ENCODE measurements around the gene DYDC2. TPM values are rescaled to one million over a fixed set of nuclear protein-coding genes. Genes with fewer than 3 reads are reported as not detected.

DYDC2 gene
- total RNA-seq, 1 donor from 2014 or later, result 1.1 TPM

GRCh38 chr10:80405035-80405434 is 48.5 kb downstream of the DYDC2 start:
- no peaks in the 10 kb centered on the region for H3K9me3 Mint-ChIP-seq
- H3K27ac Mint-ChIP-seq, result no peak overlapping the region
- H3K4me3 Mint-ChIP-seq, result no peak overlapping the region
- no peaks in the 10 kb centered on the region for H3K27me3 Mint-ChIP-seq
- H3K4me1 Mint-ChIP-seq (ENCODE audit: unreplicated experiment), result peaks cover 30% of the 10 kb centered on the region
- no peak for DNase-seq (ENCODE audit: extremely low spot score, unreplicated experiment)
- TF ChIP-seq CTCF (conservative IDR thresholded peaks at IDR 0.05), result no peak
- H3K36me3 Mint-ChIP-seq, result no peaks in the 10 kb centered on the region

- H3K4me3 Mint-ChIP-seq, result no peak overlapping the region
- H3K27ac Mint-ChIP-seq, result no peak overlapping the region
- H3K9me3 Mint-ChIP-seq, result no peaks in the 10 kb centered on the region
- no peaks in the 10 kb centered on the region for H3K36me3 Mint-ChIP-seq
- H3K4me1 Mint-ChIP-seq (ENCODE audit: unreplicated experiment), result peaks cover 35% of the 10 kb centered on the region
- no peak for TF ChIP-seq CTCF (conservative IDR thresholded peaks at IDR 0.05)
- H3K27me3 Mint-ChIP-seq, result no peaks in the 10 kb centered on the region
- DNase-seq (ENCODE audit: extremely low spot score, unreplicated experiment), result no peak
These were observed 49.0 kb downstream of the DYDC2 start for GRCh38 chr10:80405626-80406025.

- Mint-ChIP-seq H3K4me3 (no peak overlapping the region), H3K27me3 (no peaks in the 10 kb centered on the region), H3K9me3 (no peaks in the 10 kb centered on the region), H3K36me3 (no peaks in the 10 kb centered on the region), H3K27ac (no peak overlapping the region), H3K4me1 (ENCODE audit: unreplicated experiment) (peaks cover 41% of the 10 kb centered on the region)
- no peak for TF ChIP-seq CTCF (conservative IDR thresholded peaks at IDR 0.05)
- DNase-seq (ENCODE audit: extremely low spot score, unreplicated experiment), result no peak
These were observed 49.6 kb downstream of the DYDC2 start for GRCh38 chr10:80406204-80406603.

- Mint-ChIP-seq H3K27ac (peak overlapping the region; percentile 88), H3K4me1 (ENCODE audit: unreplicated experiment) (peaks cover 57% of the 10 kb centered on the region), H3K4me3 (peak overlapping the region; percentile 94), H3K27me3 (no peaks in the 10 kb centered on the region), H3K9me3 (no peaks in the 10 kb centered on the region), H3K36me3 (peaks cover 3% of the 10 kb centered on the region)
- TF ChIP-seq CTCF (conservative IDR thresholded peaks at IDR 0.05), result no peak
- DNase-seq (ENCODE audit: extremely low spot score, unreplicated experiment), result no peak
These were observed 51.2 kb downstream of the DYDC2 start for GRCh38 chr10:80407812-80408241.

- Mint-ChIP-seq H3K4me3 (peak within 1 kb of the TSS; percentile 94), H3K27me3 (no peaks in the 10 kb centered on the region), H3K4me1 (ENCODE audit: unreplicated experiment) (peaks cover 64% of the 10 kb centered on the region), H3K27ac (peak within 1 kb of the TSS; percentile 88), H3K9me3 (no peaks in the 10 kb centered on the region), H3K36me3 (peaks cover 3% of the 10 kb centered on the region)
- TF ChIP-seq CTCF (conservative IDR thresholded peaks at IDR 0.05), result no peak
- DNase-seq (ENCODE audit: extremely low spot score, unreplicated experiment), result peak; percentile 89
These were observed 51.9 kb downstream of the DYDC2 start, which contains the start of gene PRXL2A for GRCh38 chr10:80408242-80409101. PRXL2A (plus strand) TSS chr10:80408551; CDS start chr10:80420468, 11,917 bp downstream.
